ENCODE results near the gene CDR2. TPM values are rescaled to one million over a fixed set of nuclear protein-coding genes. Genes with fewer than 3 reads are reported as not detected.
"Not testable (repeated sequence)": the region's sequence is repeated elsewhere in the genome, so short reads cannot be mapped to it uniquely, and the experiment has no call there.

Gene CDR2
- total RNA-seq, 1 donor from 2014 or later: 20.9 TPM

- DNase-seq (ENCODE audit: low read depth in 2 of 2): no peak
Observed at GRCh38 chr16:22311520-22311919, 62.9 kb downstream of the CDR2 start.

- DNase-seq (ENCODE audit: low read depth in 2 of 2): no peak
Observed at GRCh38 chr16:22308824-22309520, 65.4 kb downstream of the CDR2 start.

- DNase-seq (ENCODE audit: low read depth in 2 of 2): no peak
Observed at GRCh38 chr16:22307838-22308237, 66.6 kb downstream of the CDR2 start.

DNA sequence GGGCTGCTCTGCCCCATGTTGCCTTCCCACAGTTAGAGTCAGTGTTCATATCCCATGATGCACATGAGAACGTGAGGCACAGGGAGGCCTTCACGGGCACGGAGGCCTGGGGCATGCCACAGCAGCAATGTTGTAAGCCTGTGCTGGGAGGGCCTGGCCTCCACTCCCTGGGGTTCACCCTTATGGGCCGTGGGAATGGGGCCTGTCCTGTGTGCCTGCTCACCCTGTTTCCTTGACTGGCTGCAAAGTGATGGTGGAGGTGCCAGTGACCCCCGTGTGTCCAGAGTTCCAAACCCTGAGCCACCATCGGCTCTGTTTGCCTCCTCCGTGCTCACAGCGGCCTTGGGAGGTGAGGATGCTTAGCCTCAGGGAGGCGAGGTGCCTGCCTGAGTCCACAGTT lies 67.6 kb downstream of the CDR2 start:
- no peak for DNase-seq (ENCODE audit: low read depth in 2 of 2)

DNA sequence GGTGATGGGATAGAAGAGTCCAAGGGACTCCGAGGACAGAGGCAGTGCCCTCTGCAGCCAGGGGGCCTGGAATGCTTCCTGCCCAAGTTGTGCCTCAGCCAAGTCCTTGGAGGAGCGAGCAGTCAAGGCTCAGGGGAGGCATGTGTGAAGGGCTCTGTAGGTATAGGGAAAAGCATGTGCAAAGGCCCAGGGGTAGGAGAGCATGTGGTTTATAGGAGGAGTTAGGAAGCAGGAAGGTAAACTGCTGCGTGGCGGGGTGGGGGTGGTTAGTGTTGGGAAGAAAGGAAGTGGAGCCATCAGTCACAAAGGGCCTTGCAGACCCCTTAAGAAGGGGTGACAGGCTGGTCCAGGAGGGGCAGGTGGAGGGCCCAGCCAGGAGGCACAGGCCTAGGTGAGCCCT lies 70.0 kb downstream of the CDR2 start:
- DNase-seq (ENCODE audit: low read depth in 2 of 2): no peak

DNA sequence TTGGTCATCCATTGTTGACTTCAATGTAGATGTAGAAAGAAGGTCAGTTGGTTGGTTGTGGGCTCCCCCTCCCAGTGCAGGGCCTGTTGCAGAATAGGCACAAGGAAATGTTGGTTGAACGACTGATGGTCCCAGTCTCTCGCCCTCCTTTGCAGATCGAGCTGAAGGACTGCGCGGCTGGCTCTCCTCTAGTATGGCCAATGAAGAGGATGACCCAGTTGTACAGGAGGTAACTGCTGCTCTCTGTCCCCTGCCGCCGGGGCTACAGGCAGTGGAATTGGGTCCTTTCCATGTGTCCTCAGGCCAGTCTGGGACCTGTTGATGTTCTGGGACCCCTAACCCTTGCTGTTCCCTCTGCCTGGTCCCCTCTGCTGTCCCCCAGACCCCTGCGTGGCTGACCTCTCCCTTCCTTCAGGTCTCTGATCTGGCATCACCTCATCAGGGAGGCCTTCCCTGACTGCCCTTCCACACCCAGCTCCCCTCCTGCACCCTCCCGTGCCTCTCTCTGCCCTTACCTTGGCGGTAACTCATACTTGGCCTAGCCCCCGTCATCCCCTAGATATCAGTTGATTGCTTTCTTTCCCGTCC lies 71.5 kb downstream of the CDR2 start:
- no peak for DNase-seq (ENCODE audit: low read depth in 2 of 2)

DNA sequence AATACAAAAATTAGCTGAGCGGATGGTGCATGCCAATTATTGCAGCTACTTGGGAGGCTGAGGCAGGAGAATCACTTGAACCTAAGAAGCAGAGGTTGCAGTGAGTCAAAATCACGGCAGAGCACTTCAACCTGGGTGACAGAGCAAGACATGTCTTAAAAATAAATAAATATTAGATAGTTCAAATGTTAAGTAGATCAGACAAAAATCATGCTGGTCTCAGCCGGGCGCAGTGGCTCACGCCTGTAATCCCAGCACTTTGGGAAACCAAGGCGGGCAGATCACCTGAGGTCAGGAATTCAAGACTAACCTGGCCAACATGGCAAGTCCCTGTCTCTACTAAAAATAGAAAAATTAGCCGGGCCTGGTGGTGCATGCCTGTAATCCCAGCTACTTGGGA lies 73.0 kb downstream of the CDR2 start:
- not testable (repeated sequence) for DNase-seq (ENCODE audit: low read depth in 2 of 2)

GRCh38 chr16:22300427-22301071 lies 73.9 kb downstream of the CDR2 start:
- peak in 1 of 2 donors; percentile 62 for DNase-seq (ENCODE audit: low read depth in 2 of 2)

GRCh38 chr16:22299036-22299435 lies 75.4 kb downstream of the CDR2 start:
- no peak for DNase-seq (ENCODE audit: low read depth in 2 of 2)

DNA sequence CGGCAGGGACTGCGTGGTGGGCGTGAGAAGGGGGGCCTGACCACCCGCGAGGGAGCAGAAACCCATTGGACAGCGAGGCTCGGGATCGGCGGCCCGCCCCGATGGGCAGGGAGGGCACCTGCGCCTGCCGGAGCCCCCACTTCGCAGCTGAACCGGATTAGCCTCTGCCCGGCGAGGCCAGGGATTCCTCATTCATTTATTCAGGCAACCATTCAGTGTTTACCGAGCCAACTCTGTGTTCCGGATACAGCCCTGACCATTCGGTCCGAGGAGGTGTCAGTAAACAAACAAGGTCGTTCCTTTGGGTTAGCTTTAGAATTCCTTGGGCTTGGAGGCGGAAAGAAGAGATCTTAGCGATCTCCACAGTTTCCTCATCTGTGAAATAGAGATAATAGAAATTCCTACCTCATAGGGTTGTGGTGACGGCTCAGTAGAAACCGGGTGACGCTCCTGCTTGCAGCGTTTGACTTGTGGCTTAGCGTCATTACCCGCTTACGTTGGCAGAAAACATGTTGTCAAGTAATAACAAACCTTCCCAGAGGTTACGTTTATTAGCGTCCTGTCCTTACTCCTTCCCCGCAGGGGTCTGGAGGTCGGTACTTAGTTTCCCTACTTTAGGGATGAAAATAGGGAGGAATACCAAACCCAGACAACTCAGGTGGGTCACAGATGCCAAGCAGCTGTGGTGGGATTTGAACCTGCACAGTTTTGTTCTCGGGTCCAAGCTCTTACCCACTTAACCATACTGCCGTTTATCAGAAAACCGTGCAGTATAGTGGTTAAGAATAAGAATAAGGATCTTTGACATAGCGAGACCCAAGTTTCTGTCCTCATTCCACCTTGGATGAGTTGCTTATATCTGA lies 76.3 kb downstream of the CDR2 start:
- DNase-seq (ENCODE audit: low read depth in 2 of 2): peak; percentile 88 to 89

DNA sequence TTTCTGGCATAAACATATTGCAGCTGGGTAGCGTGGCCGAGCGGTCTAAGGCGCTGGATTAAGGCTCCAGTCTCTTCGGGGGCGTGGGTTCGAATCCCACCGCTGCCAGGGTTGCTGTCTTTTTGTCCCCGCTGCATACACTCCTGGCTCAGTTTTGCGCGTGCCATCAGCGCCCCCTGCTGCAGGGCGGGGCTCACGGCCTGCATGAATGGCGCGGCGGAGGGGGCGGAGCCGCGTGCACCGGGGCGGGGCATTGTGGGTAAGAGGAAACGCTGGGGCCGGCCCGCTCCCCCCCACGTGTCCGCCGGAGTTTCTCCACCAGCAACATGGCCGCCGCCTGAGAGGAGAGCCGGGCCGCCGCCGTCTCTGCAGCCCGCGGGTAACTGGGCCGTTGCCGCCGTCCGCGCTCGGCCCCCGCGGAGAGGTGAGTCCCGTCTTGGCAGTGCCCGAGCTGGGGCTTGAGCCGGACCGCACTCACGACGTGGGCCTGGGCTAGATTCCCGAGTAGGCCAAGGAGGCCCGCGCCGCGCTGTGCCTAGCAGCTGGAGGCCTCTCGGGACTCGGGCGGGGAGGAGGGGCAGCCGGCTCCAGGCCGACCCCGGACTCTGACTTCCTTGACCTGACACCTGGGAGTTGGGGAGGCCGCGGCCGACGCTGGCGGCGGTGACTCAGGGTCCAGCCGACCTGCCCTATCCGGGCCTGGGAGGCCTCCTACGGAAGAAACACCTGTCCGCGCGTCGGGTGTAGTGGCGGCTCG lies 77.1 kb downstream of the CDR2 start, which contains the start of gene POLR3E:
POLR3E (plus strand) TSS at position 296 of the 757 bp plus-strand sequence. CDS start 5,560 bp downstream, outside the sequence.
- peak; percentile 91 to 97 for DNase-seq (ENCODE audit: low read depth in 2 of 2)

- peak in 1 of 2 donors; percentile 12 for DNase-seq (ENCODE audit: low read depth in 2 of 2)
Observed at GRCh38 chr16:22296225-22297113, 78.0 kb downstream of the CDR2 start.

Other genes starting within 250 kb of the CDR2 start
- 0.13 TPM in 2 replicates for gene SDR42E2, start 212.1 kb downstream of the CDR2 start, total RNA-seq
- 33.8 and 35.1 TPM in 2 replicates for gene EEF2K, start 168.3 kb downstream of the CDR2 start, total RNA-seq
- gene POLR3E, start 77.2 kb downstream of the CDR2 start, total RNA-seq: 31.8 and 57.5 TPM in 2 replicates
- gene NPIPB5, start 136.3 kb upstream of the CDR2 start, total RNA-seq: 35.2 and 59.4 TPM in 2 replicates